HepG2 (cell line): ENCODE data around the gene CRYZL1. TPM values are rescaled to one million over a fixed set of nuclear protein-coding genes. Genes with fewer than 3 reads are reported as not detected.

Source experiments
- ATAC-seq: fragments of 200-7000 bp; cut with Tn5 transposase; 3 replicates; pipeline ENCODE4 v1.9.1; 2020; ENCODE audit warnings: mild to moderate bottlenecking, moderate library complexity
- BruUV-seq: library from RNA; stranded (reverse); fragments of 400-500 nt; replicated peaks from 2 replicates; lab custom pipeline; 2021; lab: Mats Ljungman, UMichigan
- CTCF ChIA-PET: fragments of 300-600 bp; formaldehyde crosslinking; extraction: SDS; loops from one replicate; lab custom pipeline; 2021; ENCODE audit warnings: low total read pairs, inconsistent platforms, low intra/inter-chr PET ratio; lab: Yijun Ruan, JAX
- POLR2A ChIA-PET: fragments of 350-600 bp; sonication (Branson Sonifier 250); formaldehyde crosslinking; loops from one replicate; lab custom pipeline; 2020; ENCODE audit warnings: antibody characterized with exemption, inconsistent platforms; lab: Yijun Ruan, JAX
- DNase-seq: peaks from one replicate; pipeline ENCODE4 v3.0.0-alpha.2; 2015; ENCODE audit warnings: low spot score
- FAIRE-seq: peaks from 3 replicates; lab custom pipeline; 2011; peaks lifted over from hg19 to GRCh38; lab: Jason Lieb, UNC
- H2AFZ ChIP-seq: one replicate; pipeline ENCODE4 v1.6.1; 2011; ENCODE audit warnings: low read length, inconsistent platforms
- H3K27ac ChIP-seq: fragments of 300-600 bp; 3 replicates; pipeline ENCODE4 v1.8.0; 2011; ENCODE audit warnings: mixed run types, mild to moderate bottlenecking, mixed read lengths, low read length, inconsistent platforms; ENCODE audit not compliant: insufficient read depth; ENCODE audit errors: extremely low read length
- H3K27me3 ChIP-seq, 2 experiments: fragments of 200-600 bp in 1 of 2; 2 replicates in 1 of 2; 3 replicates in 1 of 2; pipeline versions ENCODE4 v1.6.0 to v1.8.0; 2011; ENCODE audit warnings: low read length in 2 of 2, mild to moderate bottlenecking in 2 of 2, moderate library complexity in 2 of 2, inconsistent platforms in 1 of 2; ENCODE audit not compliant: insufficient read depth in 2 of 2, control insufficient read depth in 1 of 2
- H3K36me3 ChIP-seq, 2 experiments: fragments of 200-600 bp in 1 of 2; replicated peaks in 1 of 2; 2 replicates in 1 of 2; 3 replicates in 1 of 2; pipeline versions ENCODE4 v1.5.1 to v1.8.0; 2011; ENCODE audit warnings: low read length in 2 of 2, inconsistent platforms in 1 of 2; ENCODE audit not compliant: insufficient read depth in 2 of 2, control insufficient read depth in 1 of 2
- H3K4me1 ChIP-seq: 2 replicates; pipeline ENCODE4 v1.5.1; 2012; ENCODE audit warnings: low read length, inconsistent platforms; ENCODE audit not compliant: insufficient read depth
- H3K4me2 ChIP-seq: 2 replicates; pipeline ENCODE4 v1.6.0; 2011; ENCODE audit warnings: low read depth, low read length, inconsistent platforms
- H3K4me3 ChIP-seq, 3 experiments: fragments of 200-600 bp in 1 of 3; sonication (generic), shearing (Covaris generic) in 1 of 3; replicated peaks in 1 of 3; 2 replicates each; pipeline ENCODE4 v1.5.1; 2011 to 2016; ENCODE audit warnings: low read length in 3 of 3, inconsistent platforms in 2 of 3, low read depth in 2 of 3, mild to moderate bottlenecking in 2 of 3, control low read depth in 1 of 3, mixed read lengths in 1 of 3; ENCODE audit not compliant: insufficient read depth in 1 of 3
- H3K79me2 ChIP-seq: one replicate; pipeline ENCODE4 v1.6.1; 2011; ENCODE audit warnings: low read length, inconsistent platforms; ENCODE audit not compliant: insufficient read depth
- H3K9ac ChIP-seq: 2 replicates; pipeline ENCODE4 v1.6.0; 2011; ENCODE audit warnings: mild to moderate bottlenecking, low read depth, low read length, inconsistent platforms; ENCODE audit not compliant: insufficient read depth
- H3K9me3 ChIP-seq: 2 replicates; pipeline ENCODE4 v1.5.1; 2012; ENCODE audit warnings: mild to moderate bottlenecking, low read length
- H4K20me1 ChIP-seq: 2 replicates; pipeline ENCODE4 v1.6.0; 2011; ENCODE audit warnings: inconsistent platforms, mild to moderate bottlenecking, low read length, moderate library complexity; ENCODE audit not compliant: insufficient read depth
- CEBPG ChIP-seq: IDR thresholded peaks from 2 replicates; pipeline ENCODE4 v1.6.1; 2016
- CENPT ChIP-seq: sonication (generic); formaldehyde crosslinking; IDR thresholded peaks from 2 replicates; pipeline ENCODE4 v1.8.0; 2022; ENCODE audit warnings: low read depth, mild to moderate bottlenecking, moderate library complexity, missing genetic modification reagents
- CREB1 ChIP-seq, 2 experiments: fragments of 450-650 bp in 1 of 2; IDR thresholded peaks; 2 replicates each; pipeline ENCODE4 v1.6.1; 2016 to 2017; ENCODE audit warnings: control low read depth in 1 of 2, mild to moderate bottlenecking in 1 of 2, missing compliant biosample characterization in 1 of 2, missing genetic modification characterization in 1 of 2
- CREM ChIP-seq, 2 experiments: sonication (generic) in 1 of 2; formaldehyde crosslinking in 1 of 2; IDR thresholded peaks; 2 replicates each; pipeline versions ENCODE4 v1.4.0 to v1.6.1; 2016 to 2020; ENCODE audit warnings: antibody characterized with exemption in 1 of 2, mild to moderate bottlenecking in 1 of 2, missing genetic modification reagents in 1 of 2
- FLYWCH1 ChIP-seq: sonication (generic); formaldehyde crosslinking; IDR thresholded peaks from 2 replicates; pipeline ENCODE4 v1.8.1; 2023; ENCODE audit warnings: mild to moderate bottlenecking, missing genetic modification reagents
- KAT8 ChIP-seq: IDR thresholded peaks from 2 replicates; pipeline ENCODE4 v1.6.1; 2016; ENCODE audit warnings: missing genetic modification reagents, missing compliant biosample characterization
- KMT2B ChIP-seq: IDR thresholded peaks from 2 replicates; pipeline ENCODE4 v1.6.1; 2016; ENCODE audit warnings: missing genetic modification reagents, missing compliant biosample characterization
- RARA ChIP-seq: IDR thresholded peaks from 2 replicates; pipeline ENCODE4 v1.6.1; 2016; ENCODE audit warnings: missing genetic modification reagents, missing compliant biosample characterization
- RBFOX2 ChIP-seq: fragments of 200-400 bp; formaldehyde crosslinking; IDR thresholded peaks from 2 replicates; pipeline ENCODE4 v1.6.1; 2017; ENCODE audit warnings: low read depth, mild to moderate bottlenecking, low read length
- SAP130 ChIP-seq: IDR thresholded peaks from 2 replicates; pipeline ENCODE4 v1.6.1; 2016; ENCODE audit warnings: low read depth
- SMAD1 ChIP-seq: sonication (generic); formaldehyde crosslinking; IDR thresholded peaks from 2 replicates; pipeline ENCODE4 v1.4.0; 2020; ENCODE audit warnings: missing genetic modification reagents, low read depth, mild to moderate bottlenecking, borderline replicate concordance
- ZNF12 ChIP-seq: sonication (generic); formaldehyde crosslinking; IDR thresholded peaks from 2 replicates; pipeline ENCODE4 v1.5.0; 2020; ENCODE audit warnings: missing genetic modification reagents
- ZNF569 ChIP-seq: sonication (generic); formaldehyde crosslinking; IDR thresholded peaks from 2 replicates; pipeline ENCODE4 v1.5.0; 2020; ENCODE audit warnings: mild to moderate bottlenecking, missing genetic modification reagents, moderate library complexity, borderline replicate concordance
- ZNF792 ChIP-seq: IDR thresholded peaks from 2 replicates; pipeline ENCODE4 v1.6.1; 2016
- WGBS: methylation state at CpG from one replicate; pipeline ENCODE4 v1.1.6; 2017; ENCODE audit warnings: low lambda C conversion rate; 5-methylcytosine and 5-hydroxymethylcytosine counted together
- in situ Hi-C: cut with HindIII; loops from 2 replicates; pipeline ENCODE4 v1.10.0; 2017; ENCODE audit warnings: low pct_unique_long_range_greater_than_20kb; ENCODE audit not compliant: extremely low pct_ligation_motif_present
- intact Hi-C: fragments of 100-400 bp; cut with micrococcal nuclease; formaldehyde crosslinking; loops from one replicate; pipeline ENCODE4 v1.10.0; 2022; ENCODE audit not compliant: unreplicated experiment
- polyA plus RNA-seq, 8 experiments: library from polyadenylated mRNA; depleted of rRNA in 3 of 8; stranded (reverse) in 7 of 8; unstranded in 1 of 8; fragments of >200 nt; fragmentation: Illumina TruSeq in 4 of 8; extraction: Trizol in 4 of 8; gene quantifications; 2 replicates each; pipeline versions ENCODE4 v1.2.1 to v1.2.3, GENCODE V29; 2011 to 2016; ENCODE audit warnings: low read depth in 4 of 8, missing spikeins in 1 of 8, mixed read lengths in 1 of 8; ENCODE audit not compliant: insufficient read depth in 1 of 8
- total RNA-seq, 5 experiments: library from RNA; depleted of rRNA; stranded (reverse); fragments of >200 nt; fragmentation: Illumina TruSeq; extraction: Trizol; gene quantifications; 2 replicates each; pipeline ENCODE4 v1.2.3, GENCODE V29; 2016; ENCODE audit warnings: low read depth in 1 of 5
- TF ChIP-seq, protein P1 (sequence below): sonication (generic); formaldehyde crosslinking; conservative IDR thresholded peaks from 2 replicates; pipeline ENCODE4 v1.4.0; 2020; ENCODE audit warnings: missing genetic modification reagents
- TF ChIP-seq, protein P2 (sequence below): sonication (generic); formaldehyde crosslinking; IDR thresholded peaks from 2 replicates; pipeline ENCODE4 v1.5.0; 2020; ENCODE audit warnings: mild to moderate bottlenecking, missing genetic modification reagents, borderline replicate concordance
- TF ChIP-seq, protein P3 (sequence below): sonication (generic); formaldehyde crosslinking; IDR thresholded peaks from 2 replicates; pipeline ENCODE4 v1.8.0; 2022; ENCODE audit warnings: mild to moderate bottlenecking, missing genetic modification reagents, moderate library complexity

Gene CRYZL1
- total and polyA plus RNA-seq, 2 of the 13 experiments (the other 11 are each of a cell fraction or from before 2014, with no cell fraction given), result 20.3 to 27.7 TPM

DNA sequence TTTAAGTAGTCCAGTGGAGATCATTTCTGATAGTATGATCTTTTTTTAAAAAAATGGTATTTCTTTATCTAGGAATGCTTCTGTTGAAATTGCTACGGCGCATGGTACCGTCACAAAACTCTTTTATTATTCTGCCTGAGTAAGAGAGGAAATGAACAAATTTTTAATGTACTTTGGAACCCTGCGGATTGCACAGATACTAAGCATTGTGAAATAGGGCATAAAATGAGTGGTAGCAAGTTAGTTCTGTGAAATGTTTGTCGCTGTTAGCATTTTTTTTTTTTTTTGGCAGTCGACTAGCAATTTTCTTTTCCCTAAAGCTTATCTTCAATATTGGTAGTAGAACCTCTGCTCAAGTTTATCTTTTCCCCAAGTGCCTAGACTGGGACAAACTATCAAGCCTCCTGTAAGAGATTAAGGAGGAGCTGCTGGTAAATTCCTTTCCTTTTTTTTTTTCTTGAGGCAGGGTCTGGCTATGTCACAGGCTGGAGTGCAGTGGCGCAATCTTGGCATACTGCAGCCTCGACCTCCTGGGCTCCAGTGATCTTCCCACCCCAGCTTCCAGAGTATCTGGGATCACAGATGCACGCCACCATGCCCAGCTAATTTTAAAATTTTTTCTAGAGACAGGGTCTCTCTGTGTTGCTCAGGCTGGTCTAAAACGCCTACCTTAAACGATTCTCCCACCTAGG is 3.0 kb upstream of the CRYZL1 start (continued):
- TF ChIP-seq, protein P1, sequence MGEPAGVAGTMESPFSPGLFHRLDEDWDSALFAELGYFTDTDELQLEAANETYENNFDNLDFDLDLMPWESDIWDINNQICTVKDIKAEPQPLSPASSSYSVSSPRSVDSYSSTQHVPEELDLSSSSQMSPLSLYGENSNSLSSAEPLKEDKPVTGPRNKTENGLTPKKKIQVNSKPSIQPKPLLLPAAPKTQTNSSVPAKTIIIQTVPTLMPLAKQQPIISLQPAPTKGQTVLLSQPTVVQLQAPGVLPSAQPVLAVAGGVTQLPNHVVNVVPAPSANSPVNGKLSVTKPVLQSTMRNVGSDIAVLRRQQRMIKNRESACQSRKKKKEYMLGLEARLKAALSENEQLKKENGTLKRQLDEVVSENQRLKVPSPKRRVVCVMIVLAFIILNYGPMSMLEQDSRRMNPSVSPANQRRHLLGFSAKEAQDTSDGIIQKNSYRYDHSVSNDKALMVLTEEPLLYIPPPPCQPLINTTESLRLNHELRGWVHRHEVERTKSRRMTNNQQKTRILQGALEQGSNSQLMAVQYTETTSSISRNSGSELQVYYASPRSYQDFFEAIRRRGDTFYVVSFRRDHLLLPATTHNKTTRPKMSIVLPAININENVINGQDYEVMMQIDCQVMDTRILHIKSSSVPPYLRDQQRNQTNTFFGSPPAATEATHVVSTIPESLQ, result no peak
- TF ChIP-seq ZNF792 (CRISPR knock-in tag), result no peak
- TF ChIP-seq ZNF569 (CRISPR knock-in tag), result no peak
- TF ChIP-seq CREM (IDR thresholded peaks at IDR 0.05), result peak; percentile 40; the same call in 1 of the 2 replicates
- no peak for TF ChIP-seq CREM (CRISPR knock-in tag; IDR thresholded peaks at IDR 0.05)
- 0 out of 2 replicates have a peak, but pooled peaks have one; percentile 16 for TF ChIP-seq KAT8 (CRISPR knock-in tag)
- peak; percentile 67 for TF ChIP-seq CEBPG (CRISPR knock-in tag)
- TF ChIP-seq ZNF12 (CRISPR knock-in tag), result no peak
- no peak for TF ChIP-seq RBFOX2
- TF ChIP-seq FLYWCH1 (CRISPR knock-in tag), result no peak

DNA sequence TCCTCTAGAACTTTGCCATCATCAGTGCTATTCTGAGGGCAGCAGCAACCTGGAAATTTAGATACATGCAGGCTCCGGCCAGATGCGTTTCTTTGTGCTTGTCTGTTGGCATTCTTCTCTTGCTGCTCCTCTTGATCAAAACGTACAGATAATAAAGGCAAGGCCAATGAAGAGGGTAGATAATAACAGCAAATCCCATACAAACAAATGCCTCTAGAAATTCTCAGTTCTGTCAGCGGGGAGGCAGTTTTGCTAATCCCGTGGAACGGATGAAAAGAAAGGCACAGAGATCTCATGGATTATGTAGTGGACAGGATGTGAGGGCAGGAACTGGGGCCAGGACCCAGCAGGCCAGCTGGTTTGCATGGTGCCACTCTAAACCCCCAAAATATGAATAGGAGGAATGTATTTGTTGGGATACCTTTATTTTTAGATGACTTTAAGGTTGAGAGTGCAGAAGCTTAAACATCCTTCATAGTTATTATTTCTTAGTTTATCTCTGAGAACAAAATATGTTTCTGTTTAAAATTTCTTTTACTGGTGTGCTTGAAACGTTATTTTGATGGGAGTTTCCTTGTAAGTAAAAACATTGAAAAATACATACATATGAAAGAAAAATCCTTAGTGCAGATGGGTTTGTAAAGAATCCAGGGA is 2.2 kb upstream of the CRYZL1 start:
- ATAC-seq (no peak), FAIRE-seq (no peak), DNase-seq (peak; percentile 26)
- peak overlapping the region; percentile 76 for H3K9ac ChIP-seq
- peaks cover 41% of the 10 kb centered on the region for H3K4me1 ChIP-seq
- 0% methylated on average over 7 of the region's 7 CpGs for WGBS
- no peaks in the 10 kb centered on the region for H3K9me3 ChIP-seq
- no peaks in the 10 kb centered on the region for H3K36me3 ChIP-seq
- H3K27me3 ChIP-seq, result no peaks in the 10 kb centered on the region; a peak in 1 of 5 replicates
- H3K79me2 ChIP-seq, result peaks cover 68% of the 10 kb centered on the region
- TSS peak; percentile 52 for BruUV-seq
- ChIA-PET POLR2A (interaction anchor here (0.9 to 1.2 kb wide), 3 partner anchors 42 to 251 kb away, joined by 3 read pairs; partner anchors contain the start of gene SON), CTCF (no interaction called here)
- no peaks in the 10 kb centered on the region for H4K20me1 ChIP-seq
- H3K27ac ChIP-seq, result peak overlapping the region; percentile 60
- in situ Hi-C loops (no loop called here), intact Hi-C loops (loop anchor here (2.0 to 10.0 kb wide), 3 partner anchors 41 to 251 kb away; no protein-coding TSS in a partner anchor)
- peak overlapping the region; percentile 65 for H3K4me2 ChIP-seq
- H3K4me3 ChIP-seq, result peak overlapping the region; percentile 81 to 95 (median 85)
- no peak overlapping the region for H2AFZ ChIP-seq
- TF ChIP-seq KMT2B (CRISPR knock-in tag) (0 out of 2 replicates have a peak, but pooled peaks have one; percentile 5), CENPT (CRISPR knock-in tag) (no peak), SAP130 (CRISPR knock-in tag) (no peak), CREB1 (IDR thresholded peaks at IDR 0.05) (no peak), CREB1 (CRISPR knock-in tag; IDR thresholded peaks at IDR 0.05) (no peak), SMAD1 (CRISPR knock-in tag) (no peak), RARA (CRISPR knock-in tag) (no peak)
- TF ChIP-seq, protein P2, sequence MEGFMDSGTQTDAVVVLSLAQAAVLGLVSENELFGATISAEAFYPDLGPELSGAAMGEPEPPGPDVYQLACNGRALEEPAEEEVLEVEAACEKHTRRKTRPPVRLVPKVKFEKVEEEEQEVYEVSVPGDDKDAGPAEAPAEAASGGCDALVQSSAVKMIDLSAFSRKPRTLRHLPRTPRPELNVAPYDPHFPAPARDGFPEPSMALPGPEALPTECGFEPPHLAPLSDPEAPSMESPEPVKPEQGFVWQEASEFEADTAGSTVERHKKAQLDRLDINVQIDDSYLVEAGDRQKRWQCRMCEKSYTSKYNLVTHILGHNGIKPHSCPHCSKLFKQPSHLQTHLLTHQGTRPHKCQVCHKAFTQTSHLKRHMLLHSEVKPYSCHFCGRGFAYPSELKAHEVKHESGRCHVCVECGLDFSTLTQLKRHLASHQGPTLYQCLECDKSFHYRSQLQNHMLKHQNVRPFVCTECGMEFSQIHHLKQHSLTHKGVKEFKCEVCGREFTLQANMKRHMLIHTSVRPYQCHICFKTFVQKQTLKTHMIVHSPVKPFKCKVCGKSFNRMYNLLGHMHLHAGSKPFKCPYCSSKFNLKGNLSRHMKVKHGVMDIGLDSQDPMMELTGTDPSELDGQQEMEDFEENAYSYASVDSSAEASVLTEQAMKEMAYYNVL (CRISPR knock-in tag), result peak; percentile 44; the same call in 1 of the 2 replicates
- TF ChIP-seq, protein P3, sequence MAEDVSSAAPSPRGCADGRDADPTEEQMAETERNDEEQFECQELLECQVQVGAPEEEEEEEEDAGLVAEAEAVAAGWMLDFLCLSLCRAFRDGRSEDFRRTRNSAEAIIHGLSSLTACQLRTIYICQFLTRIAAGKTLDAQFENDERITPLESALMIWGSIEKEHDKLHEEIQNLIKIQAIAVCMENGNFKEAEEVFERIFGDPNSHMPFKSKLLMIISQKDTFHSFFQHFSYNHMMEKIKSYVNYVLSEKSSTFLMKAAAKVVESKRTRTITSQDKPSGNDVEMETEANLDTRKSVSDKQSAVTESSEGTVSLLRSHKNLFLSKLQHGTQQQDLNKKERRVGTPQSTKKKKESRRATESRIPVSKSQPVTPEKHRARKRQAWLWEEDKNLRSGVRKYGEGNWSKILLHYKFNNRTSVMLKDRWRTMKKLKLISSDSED (CRISPR knock-in tag), result no peak
